ENCODE data around the gene HHAT.

HHAT gene

GRCh38 chr1:210299501-210299900, 29.2 kb upstream of the HHAT start:
- no peak for DNase-seq (ENCODE audit: low read depth)

GRCh38 chr1:210300923-210301614, 27.6 kb upstream of the HHAT start:
- no peak overlapping the region for H3K4me3 ChIP-seq (ENCODE audit: low read depth, low read length)
- no peak for TF ChIP-seq CTCF (IDR thresholded peaks at IDR 0.05; ENCODE audit: insufficient read depth, low read depth, low read length, missing control alignments)
- DNase-seq (ENCODE audit: low read depth) = no peak

More at GRCh38 chr1:210299501-210299900, 29.2 kb upstream of the HHAT start:
- no peak for TF ChIP-seq CTCF (IDR thresholded peaks at IDR 0.05; ENCODE audit: insufficient read depth, low read depth, low read length, missing control alignments)
- no peak overlapping the region for H3K4me3 ChIP-seq (ENCODE audit: low read depth, low read length)

GRCh38 chr1:210301615-210302000, 27.1 kb upstream of the HHAT start:
- TF ChIP-seq CTCF (IDR thresholded peaks at IDR 0.05; ENCODE audit: insufficient read depth, low read depth, low read length, missing control alignments) = no peak
- DNase-seq (ENCODE audit: low read depth) = no peak

GRCh38 chr1:210302501-210302900, 26.2 kb upstream of the HHAT start:
- H3K4me3 ChIP-seq (ENCODE audit: low read depth, low read length) = no peak overlapping the region
- no peak for DNase-seq (ENCODE audit: low read depth)
- TF ChIP-seq CTCF (IDR thresholded peaks at IDR 0.05; ENCODE audit: insufficient read depth, low read depth, low read length, missing control alignments) = no peak

More at GRCh38 chr1:210301615-210302000, 27.1 kb upstream of the HHAT start:
- no peak overlapping the region for H3K4me3 ChIP-seq (ENCODE audit: low read depth, low read length)

- H3K4me3 ChIP-seq (ENCODE audit: low read depth, low read length) = no peak overlapping the region
- no peak for DNase-seq (ENCODE audit: low read depth)
- TF ChIP-seq CTCF (IDR thresholded peaks at IDR 0.05; ENCODE audit: insufficient read depth, low read depth, low read length, missing control alignments) = no peak
Measured at GRCh38 chr1:210303391-210303790, 25.3 kb upstream of the HHAT start.

- H3K4me3 ChIP-seq (ENCODE audit: low read depth, low read length) = no peak overlapping the region
- no peak for DNase-seq (ENCODE audit: low read depth)
- no peak for TF ChIP-seq CTCF (IDR thresholded peaks at IDR 0.05; ENCODE audit: insufficient read depth, low read depth, low read length, missing control alignments)
Measured at GRCh38 chr1:210310562-210311153, 18.0 kb upstream of the HHAT start.

All from GM12865 (cell line).